GM18907 (cell line): ENCODE data around the gene CREB3L4.

Experiments used
- ATAC-seq: cut with Tn5 transposase; IDR thresholded peaks from one replicate; pipeline ENCODE4 v1.9.1; 2021; ENCODE audit warnings: mild to moderate bottlenecking, moderate library complexity; ENCODE audit not compliant: unreplicated experiment

Gene CREB3L4

GRCh38 chr1:153967107-153967999 is at the start of gene CREB3L4:
CREB3L4 (plus strand) TSS chr1:153967902; CDS start chr1:153968526, 624 bp downstream.
- ATAC-seq = peak; percentile 73

GRCh38 chr1:153919876-153920852 is 47.5 kb upstream of the CREB3L4 start:
- no peak for ATAC-seq

- ATAC-seq = no peak
Observed at GRCh38 chr1:153921080-153921802, 46.5 kb upstream of the CREB3L4 start.

GRCh38 chr1:153921803-153922075 is 46.0 kb upstream of the CREB3L4 start:
- ATAC-seq = no peak

- peak; percentile 44 for ATAC-seq
Observed at GRCh38 chr1:153922076-153922971, 45.4 kb upstream of the CREB3L4 start.

GRCh38 chr1:153922972-153923925 is 44.5 kb upstream of the CREB3L4 start, which contains the start of gene GATAD2B:
GATAD2B (minus strand) TSS chr1:153922972; CDS start chr1:153828347, 94,625 bp downstream.
- peak; percentile 95 for ATAC-seq

- no peak for ATAC-seq
Observed at GRCh38 chr1:153926405-153926804, 41.3 kb upstream of the CREB3L4 start.

GRCh38 chr1:153928245-153928644 is 39.5 kb upstream of the CREB3L4 start:
- ATAC-seq = no peak

GRCh38 chr1:153928791-153929341 is 38.8 kb upstream of the CREB3L4 start:
- ATAC-seq = no peak

- no peak for ATAC-seq
Observed at GRCh38 chr1:153929426-153929825, 38.3 kb upstream of the CREB3L4 start.

- ATAC-seq = no peak
Observed at GRCh38 chr1:153929981-153930948, 37.4 kb upstream of the CREB3L4 start.

- ATAC-seq = no peak
Observed at GRCh38 chr1:153932156-153933131, 35.3 kb upstream of the CREB3L4 start.

GRCh38 chr1:153933430-153933829 is 34.3 kb upstream of the CREB3L4 start:
- ATAC-seq = no peak

GRCh38 chr1:153933955-153934354 is 33.7 kb upstream of the CREB3L4 start:
- no peak for ATAC-seq

- no peak for ATAC-seq
Observed at GRCh38 chr1:153934746-153935145, 33.0 kb upstream of the CREB3L4 start.
